ENCODE measurements around the gene SETBP1.

GRCh38 chr18:44747157-44747556 is 66.5 kb downstream of the SETBP1 start:
- TF ChIP-seq ZFP3 (CRISPR knock-in tag; IDR thresholded peaks at IDR 0.05) (no peak), TSHZ2 (CRISPR knock-in tag; IDR thresholded peaks at IDR 0.05) (no peak), PATZ1 (CRISPR knock-in tag; IDR thresholded peaks at IDR 0.05; ENCODE audit: borderline replicate concordance) (no peak), BACH2 (CRISPR knock-in tag; IDR thresholded peaks at IDR 0.05; ENCODE audit: borderline replicate concordance) (no peak), CSDC2 (CRISPR knock-in tag; IDR thresholded peaks at IDR 0.05) (no peak), ESRRG (CRISPR knock-in tag; IDR thresholded peaks at IDR 0.05) (no peak)

Data from SK-N-SH treated with all-trans-retinoic acid at 6 μM for 48 hours (cell line).